HEK293 (cell line): ENCODE measurements around the gene LOXL4.

Source experiments
- CTCF ChIA-PET: fragments of 350-600 bp; formaldehyde crosslinking; extraction: SDS; loops from one replicate; lab custom pipeline; 2021; ENCODE audit warnings: antibody characterized with exemption; lab: Yijun Ruan, JAX
- POLR2A ChIA-PET: fragments of 300-600 bp; formaldehyde crosslinking; extraction: SDS; loops from one replicate; lab custom pipeline; 2020; ENCODE audit warnings: antibody characterized with exemption, inconsistent platforms; lab: Yijun Ruan, JAX
- H3K27ac ChIP-seq: fragments of 200-500 bp; sonication (Bioruptor generic); 2 replicates; pipeline ENCODE4 v1.5.1; 2014; ENCODE audit warnings: low read depth, low read length, control low read depth, inconsistent platforms; ENCODE audit errors: extremely low read depth
- H3K36me3 ChIP-seq, 2 experiments: fragments of 200-500 bp in 1 of 2; sonication (Bioruptor generic) in 1 of 2; 1 replicate in 1 of 2; 2 replicates in 1 of 2; pipeline ENCODE4 v1.5.1; 2014 to 2017; ENCODE audit warnings: inconsistent platforms in 2 of 2, low read length in 2 of 2; ENCODE audit not compliant: control insufficient read depth in 2 of 2, insufficient read depth in 1 of 2
- H3K4me1 ChIP-seq: fragments of 200-500 bp; sonication (Bioruptor generic); 2 replicates; pipeline ENCODE4 v1.5.1; 2014; ENCODE audit warnings: mild to moderate bottlenecking, low read length, inconsistent platforms; ENCODE audit not compliant: control insufficient read depth, insufficient read depth
- H3K4me3 ChIP-seq: 2 replicates; pipeline ENCODE4 v1.5.1; 2011; ENCODE audit warnings: low read depth, mild to moderate bottlenecking, control low read depth, low read length, moderate library complexity
- H3K9me3 ChIP-seq: fragments of 200-500 bp; sonication (Bioruptor generic); 2 replicates; pipeline ENCODE4 v1.5.1; 2014; ENCODE audit warnings: low read depth, low read length, inconsistent platforms; ENCODE audit not compliant: control insufficient read depth, insufficient read depth
- BCL11A ChIP-seq: fragments of 450-650 bp; formaldehyde crosslinking; IDR thresholded peaks from 2 replicates; pipeline ENCODE4 v1.5.1; 2016; ENCODE audit warnings: low read depth, missing biosample characterization, missing genetic modification characterization
- EGR2 ChIP-seq: fragments of 450-650 bp; formaldehyde crosslinking; IDR thresholded peaks from 2 replicates; pipeline ENCODE4 v1.5.1; 2016; ENCODE audit warnings: low read depth, missing biosample characterization, missing genetic modification characterization
- GLIS1 ChIP-seq: fragments of 450-650 bp; formaldehyde crosslinking; IDR thresholded peaks from 2 replicates; pipeline ENCODE4 v1.5.1; 2016; ENCODE audit warnings: missing biosample characterization, missing genetic modification characterization
- GLIS2 ChIP-seq: fragments of 450-650 bp; formaldehyde crosslinking; IDR thresholded peaks from 2 replicates; pipeline ENCODE4 v1.5.1; 2016; ENCODE audit warnings: missing biosample characterization, missing genetic modification characterization
- OSR2 ChIP-seq: fragments of 450-650 bp; formaldehyde crosslinking; IDR thresholded peaks from 2 replicates; pipeline ENCODE4 v1.5.1; 2016; ENCODE audit warnings: missing biosample characterization, missing genetic modification characterization
- SP3 ChIP-seq: fragments of 450-650 bp; formaldehyde crosslinking; IDR thresholded peaks from 2 replicates; pipeline ENCODE4 v1.5.1; 2016; ENCODE audit warnings: missing biosample characterization, missing genetic modification characterization
- SP7 ChIP-seq: fragments of 450-650 bp; formaldehyde crosslinking; IDR thresholded peaks from 2 replicates; pipeline ENCODE4 v1.5.1; 2016; ENCODE audit warnings: missing biosample characterization, missing genetic modification characterization
- WT1 ChIP-seq: fragments of 450-650 bp; formaldehyde crosslinking; IDR thresholded peaks from 2 replicates; pipeline ENCODE4 v1.5.1; 2016; ENCODE audit warnings: missing biosample characterization, missing genetic modification characterization
- ZFHX2 ChIP-seq: fragments of 450-650 bp; formaldehyde crosslinking; conservative IDR thresholded peaks from 2 replicates; pipeline ENCODE4 v1.5.1; 2016; ENCODE audit warnings: missing biosample characterization, missing genetic modification characterization
- ZNF223 ChIP-seq: fragments of 450-650 bp; formaldehyde crosslinking; IDR thresholded peaks from 2 replicates; pipeline ENCODE4 v1.5.1; 2016; ENCODE audit warnings: missing biosample characterization, missing genetic modification characterization
- ZNF341 ChIP-seq: fragments of 450-650 bp; formaldehyde crosslinking; IDR thresholded peaks from 2 replicates; pipeline ENCODE4; 2016; ENCODE audit warnings: low read depth, missing biosample characterization, missing genetic modification characterization
- ZNF416 ChIP-seq: fragments of 450-650 bp; formaldehyde crosslinking; IDR thresholded peaks from 2 replicates; pipeline ENCODE4 v1.5.1; 2016; ENCODE audit warnings: missing biosample characterization, missing genetic modification characterization
- ZNF521 ChIP-seq: fragments of 450-650 bp; formaldehyde crosslinking; IDR thresholded peaks from 2 replicates; pipeline ENCODE4 v1.5.1; 2017; ENCODE audit warnings: missing biosample characterization, mild to moderate bottlenecking, missing genetic modification characterization
- ZNF548 ChIP-seq: fragments of 450-650 bp; formaldehyde crosslinking; IDR thresholded peaks from 2 replicates; pipeline ENCODE4 v1.5.1; 2016; ENCODE audit warnings: missing biosample characterization, missing genetic modification characterization
- ZNF585B ChIP-seq: fragments of 450-650 bp; formaldehyde crosslinking; IDR thresholded peaks from 2 replicates; pipeline ENCODE4 v1.5.1; 2016; ENCODE audit warnings: missing biosample characterization, missing genetic modification characterization
- ZNF768 ChIP-seq: fragments of 450-650 bp; formaldehyde crosslinking; IDR thresholded peaks from 2 replicates; pipeline ENCODE4 v1.5.1; 2018; ENCODE audit warnings: missing biosample characterization, mild to moderate bottlenecking, missing genetic modification characterization
- ZNF785 ChIP-seq: fragments of 450-650 bp; formaldehyde crosslinking; IDR thresholded peaks from 2 replicates; pipeline ENCODE4 v1.5.1; 2016; ENCODE audit warnings: missing biosample characterization, missing genetic modification characterization
- TF ChIP-seq, protein P1 (sequence below): fragments of 450-650 bp; formaldehyde crosslinking; IDR thresholded peaks from 2 replicates; pipeline ENCODE4 v1.5.1; 2016; ENCODE audit warnings: missing biosample characterization, missing genetic modification characterization
- TF ChIP-seq, protein P2 (sequence below): fragments of 450-650 bp; formaldehyde crosslinking; IDR thresholded peaks from 2 replicates; pipeline ENCODE4 v1.5.1; 2017; ENCODE audit warnings: missing biosample characterization, missing genetic modification characterization
- TF ChIP-seq, protein P3 (sequence below): fragments of 450-650 bp; formaldehyde crosslinking; IDR thresholded peaks from 2 replicates; pipeline ENCODE4; 2016; ENCODE audit warnings: missing biosample characterization, missing genetic modification characterization
- TF ChIP-seq, protein P4 (sequence below): fragments of 450-650 bp; formaldehyde crosslinking; IDR thresholded peaks from 2 replicates; pipeline ENCODE4 v1.5.1; 2016; ENCODE audit warnings: missing biosample characterization, missing genetic modification characterization
- TF ChIP-seq, protein P5 (sequence below): fragments of 450-650 bp; formaldehyde crosslinking; IDR thresholded peaks from 2 replicates; pipeline ENCODE4 v1.5.1; 2016; ENCODE audit warnings: missing biosample characterization, missing genetic modification characterization, borderline replicate concordance
- TF ChIP-seq, protein P6 (sequence below): fragments of 450-650 bp; formaldehyde crosslinking; IDR thresholded peaks from 2 replicates; pipeline ENCODE4 v1.5.1; 2016; ENCODE audit warnings: missing biosample characterization, missing genetic modification characterization

Gene LOXL4

DNA sequence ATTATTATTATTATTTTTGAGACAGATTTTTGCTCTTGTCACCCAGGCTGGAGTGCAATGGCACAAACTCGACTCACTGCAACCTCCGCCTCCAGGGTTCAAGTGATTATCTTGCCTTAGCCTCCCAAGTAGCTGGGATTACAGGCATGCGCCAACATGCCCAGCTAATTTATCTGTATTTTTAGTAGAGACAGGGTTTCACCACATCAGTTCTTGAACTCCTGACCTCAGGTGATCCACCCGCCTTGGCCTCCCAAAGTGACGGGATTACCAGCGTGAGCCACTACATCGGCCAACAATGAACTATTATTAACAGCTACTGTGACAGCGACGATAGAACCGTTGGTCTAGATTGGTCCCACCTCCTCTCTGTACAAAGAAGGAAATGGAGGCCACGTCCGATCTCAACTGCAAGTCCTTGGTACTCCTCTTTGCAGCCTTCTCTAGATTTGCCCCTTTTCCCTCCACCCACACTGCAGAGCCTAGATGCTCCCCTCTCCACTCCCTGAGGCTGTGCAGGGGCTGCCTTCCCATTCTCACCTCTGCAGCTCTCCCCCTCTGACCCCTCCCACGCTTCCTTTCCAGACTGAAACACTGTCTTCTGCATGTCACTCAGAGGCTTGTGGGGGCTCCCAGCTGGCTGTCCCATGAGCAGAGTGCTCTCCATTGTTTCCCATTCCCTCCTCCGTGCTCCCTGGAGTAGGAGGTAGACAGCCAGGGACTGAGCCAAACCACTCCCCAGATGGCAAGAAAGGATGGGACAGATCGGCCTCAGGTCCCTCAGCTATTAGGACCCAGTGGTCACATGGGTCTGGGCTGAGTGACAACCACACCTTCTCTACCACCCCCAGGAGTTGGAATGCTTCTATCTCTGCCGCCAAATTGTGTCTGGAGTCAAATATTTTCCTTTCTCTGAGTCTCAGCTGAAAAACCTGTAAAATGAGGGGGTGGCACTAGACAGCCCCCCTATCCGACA lies 2.3 kb downstream of the LOXL4 start:
- H3K4me1 ChIP-seq = no peaks in the 10 kb centered on the region
- no peaks in the 10 kb centered on the region for H3K36me3 ChIP-seq
- H3K4me3 ChIP-seq = no peak overlapping the region
- H3K9me3 ChIP-seq = no peaks in the 10 kb centered on the region
- H3K27ac ChIP-seq = no peak overlapping the region; the same call in 1 of the 2 replicates
- CTCF ChIA-PET = interaction anchor here (0.6 to 2.4 kb wide), 5 partner anchors 44 to 666 kb away, joined by 3 to 13 read pairs (median 3); no protein-coding TSS in a partner anchor
- POLR2A ChIA-PET = no interaction called here
- peak; percentile 55 for TF ChIP-seq OSR2 (tag by site-specific recombination)
- no peak for TF ChIP-seq ZNF585B (tag by site-specific recombination)
- TF ChIP-seq, protein P1, sequence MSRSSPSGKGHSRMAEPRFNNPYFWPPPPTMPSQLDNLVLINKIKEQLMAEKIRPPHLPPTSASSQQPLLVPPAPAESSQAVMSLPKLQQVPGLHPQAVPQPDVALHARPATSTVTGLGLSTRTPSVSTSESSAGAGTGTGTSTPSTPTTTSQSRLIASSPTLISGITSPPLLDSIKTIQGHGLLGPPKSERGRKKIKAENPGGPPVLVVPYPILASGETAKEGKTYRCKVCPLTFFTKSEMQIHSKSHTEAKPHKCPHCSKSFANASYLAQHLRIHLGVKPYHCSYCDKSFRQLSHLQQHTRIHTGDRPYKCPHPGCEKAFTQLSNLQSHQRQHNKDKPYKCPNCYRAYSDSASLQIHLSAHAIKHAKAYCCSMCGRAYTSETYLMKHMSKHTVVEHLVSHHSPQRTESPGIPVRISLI = no peak
- TF ChIP-seq ZNF521 (tag by site-specific recombination) = no peak
- TF ChIP-seq, protein P2, sequence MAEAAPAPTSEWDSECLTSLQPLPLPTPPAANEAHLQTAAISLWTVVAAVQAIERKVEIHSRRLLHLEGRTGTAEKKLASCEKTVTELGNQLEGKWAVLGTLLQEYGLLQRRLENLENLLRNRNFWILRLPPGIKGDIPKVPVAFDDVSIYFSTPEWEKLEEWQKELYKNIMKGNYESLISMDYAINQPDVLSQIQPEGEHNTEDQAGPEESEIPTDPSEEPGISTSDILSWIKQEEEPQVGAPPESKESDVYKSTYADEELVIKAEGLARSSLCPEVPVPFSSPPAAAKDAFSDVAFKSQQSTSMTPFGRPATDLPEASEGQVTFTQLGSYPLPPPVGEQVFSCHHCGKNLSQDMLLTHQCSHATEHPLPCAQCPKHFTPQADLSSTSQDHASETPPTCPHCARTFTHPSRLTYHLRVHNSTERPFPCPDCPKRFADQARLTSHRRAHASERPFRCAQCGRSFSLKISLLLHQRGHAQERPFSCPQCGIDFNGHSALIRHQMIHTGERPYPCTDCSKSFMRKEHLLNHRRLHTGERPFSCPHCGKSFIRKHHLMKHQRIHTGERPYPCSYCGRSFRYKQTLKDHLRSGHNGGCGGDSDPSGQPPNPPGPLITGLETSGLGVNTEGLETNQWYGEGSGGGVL (tag by site-specific recombination) = 0 out of 2 replicates have a peak, but pooled peaks have one; percentile 23
- TF ChIP-seq, protein P3, sequence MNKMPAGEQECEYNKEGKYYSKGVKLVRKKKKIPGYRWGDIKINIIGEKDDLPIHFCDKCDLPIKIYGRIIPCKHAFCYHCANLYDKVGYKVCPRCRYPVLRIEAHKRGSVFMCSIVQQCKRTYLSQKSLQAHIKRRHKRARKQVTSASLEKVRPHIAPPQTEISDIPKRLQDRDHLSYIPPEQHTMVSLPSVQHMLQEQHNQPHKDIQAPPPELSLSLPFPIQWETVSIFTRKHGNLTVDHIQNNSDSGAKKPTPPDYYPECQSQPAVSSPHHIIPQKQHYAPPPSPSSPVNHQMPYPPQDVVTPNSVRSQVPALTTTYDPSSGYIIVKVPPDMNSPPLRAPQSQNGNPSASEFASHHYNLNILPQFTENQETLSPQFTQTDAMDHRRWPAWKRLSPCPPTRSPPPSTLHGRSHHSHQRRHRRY = no peak
- TF ChIP-seq ZNF416 (tag by site-specific recombination) = no peak
- TF ChIP-seq ZNF548 = no peak
- TF ChIP-seq, protein P4, sequence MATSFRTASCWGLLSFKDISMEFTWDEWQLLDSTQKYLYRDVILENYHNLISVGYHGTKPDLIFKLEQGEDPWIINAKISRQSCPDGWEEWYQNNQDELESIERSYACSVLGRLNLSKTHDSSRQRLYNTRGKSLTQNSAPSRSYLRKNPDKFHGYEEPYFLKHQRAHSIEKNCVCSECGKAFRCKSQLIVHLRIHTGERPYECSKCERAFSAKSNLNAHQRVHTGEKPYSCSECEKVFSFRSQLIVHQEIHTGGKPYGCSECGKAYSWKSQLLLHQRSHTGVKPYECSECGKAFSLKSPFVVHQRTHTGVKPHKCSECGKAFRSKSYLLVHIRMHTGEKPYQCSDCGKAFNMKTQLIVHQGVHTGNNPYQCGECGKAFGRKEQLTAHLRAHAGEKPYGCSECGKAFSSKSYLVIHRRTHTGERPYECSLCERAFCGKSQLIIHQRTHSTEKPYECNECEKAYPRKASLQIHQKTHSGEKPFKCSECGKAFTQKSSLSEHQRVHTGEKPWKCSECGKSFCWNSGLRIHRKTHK (tag by site-specific recombination) = no peak
- TF ChIP-seq SP7 (tag by site-specific recombination) = 0 out of 2 replicates have a peak, but pooled peaks have one; percentile 37
- TF ChIP-seq WT1 (tag by site-specific recombination) = 0 out of 2 replicates have a peak, but pooled peaks have one; percentile 22
- TF ChIP-seq, protein P5, sequence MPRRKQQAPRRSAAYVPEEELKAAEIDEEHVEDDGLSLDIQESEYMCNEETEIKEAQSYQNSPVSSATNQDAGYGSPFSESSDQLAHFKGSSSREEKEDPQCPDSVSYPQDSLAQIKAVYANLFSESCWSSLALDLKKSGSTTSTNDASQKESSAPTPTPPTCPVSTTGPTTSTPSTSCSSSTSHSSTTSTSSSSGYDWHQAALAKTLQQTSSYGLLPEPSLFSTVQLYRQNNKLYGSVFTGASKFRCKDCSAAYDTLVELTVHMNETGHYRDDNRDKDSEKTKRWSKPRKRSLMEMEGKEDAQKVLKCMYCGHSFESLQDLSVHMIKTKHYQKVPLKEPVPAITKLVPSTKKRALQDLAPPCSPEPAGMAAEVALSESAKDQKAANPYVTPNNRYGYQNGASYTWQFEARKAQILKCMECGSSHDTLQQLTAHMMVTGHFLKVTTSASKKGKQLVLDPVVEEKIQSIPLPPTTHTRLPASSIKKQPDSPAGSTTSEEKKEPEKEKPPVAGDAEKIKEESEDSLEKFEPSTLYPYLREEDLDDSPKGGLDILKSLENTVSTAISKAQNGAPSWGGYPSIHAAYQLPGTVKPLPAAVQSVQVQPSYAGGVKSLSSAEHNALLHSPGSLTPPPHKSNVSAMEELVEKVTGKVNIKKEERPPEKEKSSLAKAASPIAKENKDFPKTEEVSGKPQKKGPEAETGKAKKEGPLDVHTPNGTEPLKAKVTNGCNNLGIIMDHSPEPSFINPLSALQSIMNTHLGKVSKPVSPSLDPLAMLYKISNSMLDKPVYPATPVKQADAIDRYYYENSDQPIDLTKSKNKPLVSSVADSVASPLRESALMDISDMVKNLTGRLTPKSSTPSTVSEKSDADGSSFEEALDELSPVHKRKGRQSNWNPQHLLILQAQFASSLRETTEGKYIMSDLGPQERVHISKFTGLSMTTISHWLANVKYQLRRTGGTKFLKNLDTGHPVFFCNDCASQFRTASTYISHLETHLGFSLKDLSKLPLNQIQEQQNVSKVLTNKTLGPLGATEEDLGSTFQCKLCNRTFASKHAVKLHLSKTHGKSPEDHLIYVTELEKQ (tag by site-specific recombination) = no peak
- TF ChIP-seq ZNF341 (tag by site-specific recombination) = no peak
- no peak for TF ChIP-seq ZNF785 (tag by site-specific recombination)
- no peak for TF ChIP-seq ZNF768 (tag by site-specific recombination)
- peak; percentile 95 for TF ChIP-seq ZFHX2 (tag by site-specific recombination)
- no peak for TF ChIP-seq BCL11A (tag by site-specific recombination)
- peak; percentile 42; the same call in 1 of the 2 replicates for TF ChIP-seq GLIS1 (tag by site-specific recombination)
- no peak for TF ChIP-seq ZNF223
- peak; percentile 94 for TF ChIP-seq EGR2
- TF ChIP-seq, protein P6, sequence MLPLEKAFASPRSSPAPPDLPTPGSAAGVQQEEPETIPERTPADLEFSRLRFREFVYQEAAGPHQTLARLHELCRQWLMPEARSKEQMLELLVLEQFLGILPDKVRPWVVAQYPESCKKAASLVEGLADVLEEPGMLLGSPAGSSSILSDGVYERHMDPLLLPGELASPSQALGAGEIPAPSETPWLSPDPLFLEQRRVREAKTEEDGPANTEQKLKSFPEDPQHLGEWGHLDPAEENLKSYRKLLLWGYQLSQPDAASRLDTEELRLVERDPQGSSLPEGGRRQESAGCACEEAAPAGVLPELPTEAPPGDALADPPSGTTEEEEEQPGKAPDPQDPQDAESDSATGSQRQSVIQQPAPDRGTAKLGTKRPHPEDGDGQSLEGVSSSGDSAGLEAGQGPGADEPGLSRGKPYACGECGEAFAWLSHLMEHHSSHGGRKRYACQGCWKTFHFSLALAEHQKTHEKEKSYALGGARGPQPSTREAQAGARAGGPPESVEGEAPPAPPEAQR (tag by site-specific recombination) = no peak
- TF ChIP-seq SP3 (tag by site-specific recombination) = no peak
- TF ChIP-seq GLIS2 (tag by site-specific recombination) = no peak
